ENCODE measurements around the gene ZFR. TPM values are rescaled to one million over a fixed set of nuclear protein-coding genes. Genes with fewer than 3 reads are reported as not detected.

The ZFR gene
- total and polyA plus RNA-seq, 8 donors = 47.1 to 116 (median 103) TPM

DNA sequence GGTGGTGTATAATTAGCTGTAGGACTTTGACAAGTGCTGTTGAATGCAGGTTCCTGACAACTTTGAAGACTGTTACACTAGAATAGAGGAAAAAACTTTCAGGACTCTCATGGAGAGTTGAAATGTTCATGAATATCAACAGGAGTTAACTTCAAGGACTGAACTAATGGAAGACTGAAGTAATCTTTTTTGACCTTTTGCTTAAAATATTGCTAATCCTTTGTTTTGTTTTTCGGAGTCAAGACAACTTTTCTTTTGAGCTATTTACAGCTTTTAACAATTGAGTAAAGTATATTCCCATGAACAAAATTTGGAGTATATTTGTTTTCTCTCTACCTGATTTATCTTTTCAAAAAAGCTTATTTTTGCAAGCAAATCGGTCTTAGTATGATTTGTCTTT is 97.7 kb downstream of the ZFR start:
- H3K4me1 ChIP-seq = no peaks in the 10 kb centered on the region
- intact Hi-C loops (cut with DNase I) = no loop called here
- H3K27me3 ChIP-seq = no peaks in the 10 kb centered on the region
- no peaks in the 10 kb centered on the region for H3K36me3 ChIP-seq
- TF ChIP-seq, protein P1, sequence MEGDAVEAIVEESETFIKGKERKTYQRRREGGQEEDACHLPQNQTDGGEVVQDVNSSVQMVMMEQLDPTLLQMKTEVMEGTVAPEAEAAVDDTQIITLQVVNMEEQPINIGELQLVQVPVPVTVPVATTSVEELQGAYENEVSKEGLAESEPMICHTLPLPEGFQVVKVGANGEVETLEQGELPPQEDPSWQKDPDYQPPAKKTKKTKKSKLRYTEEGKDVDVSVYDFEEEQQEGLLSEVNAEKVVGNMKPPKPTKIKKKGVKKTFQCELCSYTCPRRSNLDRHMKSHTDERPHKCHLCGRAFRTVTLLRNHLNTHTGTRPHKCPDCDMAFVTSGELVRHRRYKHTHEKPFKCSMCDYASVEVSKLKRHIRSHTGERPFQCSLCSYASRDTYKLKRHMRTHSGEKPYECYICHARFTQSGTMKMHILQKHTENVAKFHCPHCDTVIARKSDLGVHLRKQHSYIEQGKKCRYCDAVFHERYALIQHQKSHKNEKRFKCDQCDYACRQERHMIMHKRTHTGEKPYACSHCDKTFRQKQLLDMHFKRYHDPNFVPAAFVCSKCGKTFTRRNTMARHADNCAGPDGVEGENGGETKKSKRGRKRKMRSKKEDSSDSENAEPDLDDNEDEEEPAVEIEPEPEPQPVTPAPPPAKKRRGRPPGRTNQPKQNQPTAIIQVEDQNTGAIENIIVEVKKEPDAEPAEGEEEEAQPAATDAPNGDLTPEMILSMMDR (IDR thresholded peaks at IDR 0.05) = no peak
- DNase-seq = no peak
- H3K27ac ChIP-seq = no peak overlapping the region
- no peak overlapping the region for H3K4me3 ChIP-seq
- ATAC-seq = no peak
- peaks cover 0 to 9% of the 10 kb centered on the region in 2 donors for H3K9me3 ChIP-seq

DNA sequence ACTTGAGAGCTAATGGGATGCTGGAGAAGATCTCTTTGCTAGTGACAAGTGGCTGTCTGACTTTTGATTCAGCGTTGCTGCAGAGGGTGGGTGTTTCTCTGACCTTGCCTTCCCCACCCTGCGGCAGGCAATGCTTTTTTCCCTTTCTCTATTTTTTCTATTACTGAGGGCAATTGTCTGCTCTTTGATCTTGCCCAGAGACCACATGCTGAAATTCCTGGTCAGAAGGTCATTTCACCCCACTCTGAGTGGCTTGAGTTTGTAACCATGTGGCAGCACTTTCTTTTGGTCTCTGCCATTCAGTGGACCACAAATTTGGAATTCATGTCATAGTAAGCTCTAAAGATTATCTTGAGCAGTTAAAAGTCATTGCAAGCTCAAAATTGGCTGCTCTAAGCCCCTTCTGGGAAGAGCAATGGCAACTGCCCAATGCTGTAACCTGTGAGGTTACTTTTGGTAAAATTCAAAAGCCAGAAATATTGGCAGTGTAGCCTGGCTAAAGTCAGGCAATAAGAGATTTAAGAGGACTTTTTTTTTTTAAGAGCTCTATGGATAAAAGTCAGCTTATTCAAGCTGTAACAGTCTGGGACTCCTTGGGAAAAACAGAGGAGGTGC is 101.4 kb downstream of the ZFR start:
- Histone ChIP-seq H3K4me1 (no peaks in the 10 kb centered on the region), H3K36me3 (no peaks in the 10 kb centered on the region), H3K27me3 (no peaks in the 10 kb centered on the region), H3K9me3 (peaks cover 0 to 39% of the 10 kb centered on the region in 2 donors), H3K4me3 (no peak overlapping the region), H3K27ac (no peak overlapping the region)
- no peak for ATAC-seq
- intact Hi-C loops (cut with DNase I) = no loop called here
- TF ChIP-seq, protein P1 (IDR thresholded peaks at IDR 0.05) = no peak
- no peak for DNase-seq

DNA sequence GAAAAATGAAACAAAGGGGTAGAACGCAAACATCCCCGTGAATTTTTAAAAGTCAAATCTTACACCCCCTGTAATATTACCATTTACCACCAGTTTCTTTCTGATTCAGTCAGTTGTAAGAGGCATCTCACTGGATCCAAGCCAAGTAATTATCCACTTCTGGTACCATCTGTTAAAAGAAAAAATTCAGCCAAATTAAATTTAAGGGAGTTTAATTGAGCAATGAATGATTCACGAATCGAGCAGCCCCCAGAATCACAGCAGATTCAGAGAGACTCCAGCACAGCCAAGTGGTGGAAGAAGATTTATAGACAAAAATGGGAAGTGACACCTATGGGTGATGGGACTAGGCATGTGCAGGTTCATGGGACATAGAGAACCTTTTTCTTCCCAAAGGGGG is 101.9 kb downstream of the ZFR start:
- Histone ChIP-seq H3K27me3 (no peaks in the 10 kb centered on the region), H3K36me3 (no peaks in the 10 kb centered on the region), H3K27ac (no peak overlapping the region), H3K4me1 (no peaks in the 10 kb centered on the region), H3K4me3 (no peak overlapping the region), H3K9me3 (peaks cover 0 to 42% of the 10 kb centered on the region in 2 donors)
- ATAC-seq (no peak), DNase-seq (no peak)
- intact Hi-C loops (cut with DNase I) = no loop called here
- TF ChIP-seq, protein P1 (IDR thresholded peaks at IDR 0.05) = no peak

DNA sequence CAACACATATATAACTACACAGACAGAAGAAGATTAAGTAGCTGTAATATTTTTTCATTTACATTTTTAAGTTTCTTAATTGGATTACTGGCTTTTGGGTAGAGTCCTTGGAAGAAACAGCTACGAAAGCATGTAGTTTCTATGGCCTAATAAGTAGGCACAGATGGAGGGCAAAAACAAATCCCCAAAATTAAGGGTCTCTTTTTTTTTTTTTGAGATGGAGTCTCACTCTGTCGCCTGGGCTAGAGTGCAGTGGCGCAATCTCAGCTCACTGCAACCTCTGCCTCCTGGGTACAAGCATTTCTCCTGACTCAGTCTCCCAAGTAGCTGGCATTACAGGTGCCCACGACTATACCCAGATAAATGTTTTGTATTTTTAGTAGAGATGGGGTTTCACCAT is 104.7 kb downstream of the ZFR start:
- H3K9me3 ChIP-seq = peaks cover 0 to 34% of the 10 kb centered on the region in 2 donors
- no peaks in the 10 kb centered on the region for H3K4me1 ChIP-seq
- H3K27ac ChIP-seq = no peak overlapping the region
- H3K36me3 ChIP-seq = no peaks in the 10 kb centered on the region
- ATAC-seq (no peak), DNase-seq (no peak)
- TF ChIP-seq, protein P1 (IDR thresholded peaks at IDR 0.05) = no peak
- no peak overlapping the region for H3K4me3 ChIP-seq
- no peaks in the 10 kb centered on the region for H3K27me3 ChIP-seq
- intact Hi-C loops (cut with DNase I) = no loop called here

DNA sequence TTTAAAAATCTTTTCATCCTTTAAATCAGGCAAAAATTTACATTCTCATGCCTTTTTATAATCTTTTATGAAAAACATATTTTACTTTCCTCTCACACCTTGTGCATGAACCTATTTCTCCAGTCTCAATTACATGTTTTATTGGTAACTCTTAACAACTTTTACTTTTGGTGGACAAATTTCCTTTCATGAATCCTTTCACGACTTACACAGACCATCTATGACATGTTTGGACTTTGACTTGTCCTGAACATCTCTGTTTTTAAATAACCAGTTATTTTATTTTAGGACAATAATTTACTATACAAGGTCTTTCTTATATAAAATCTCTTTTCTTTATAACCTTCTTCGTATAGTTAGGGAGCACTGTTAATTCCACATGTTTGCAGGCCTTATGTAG is 105.3 kb downstream of the ZFR start:
- H3K27me3 ChIP-seq = no peaks in the 10 kb centered on the region
- TF ChIP-seq, protein P1 (IDR thresholded peaks at IDR 0.05) = no peak
- no peak for ATAC-seq
- no peak overlapping the region for H3K27ac ChIP-seq
- intact Hi-C loops (cut with DNase I) = no loop called here
- H3K4me1 ChIP-seq = no peaks in the 10 kb centered on the region
- no peak overlapping the region for H3K4me3 ChIP-seq
- peaks cover 0 to 34% of the 10 kb centered on the region in 2 donors for H3K9me3 ChIP-seq
- no peaks in the 10 kb centered on the region for H3K36me3 ChIP-seq
- DNase-seq = no peak

Data from left lung (tissue), 10 donors.